GM21367 (cell line): Measurements from ENCODE around the gene COL6A3.

Experiments used
- ATAC-seq: cut with Tn5 transposase; IDR thresholded peaks from one replicate; pipeline ENCODE4 v1.9.1; 2021; ENCODE audit not compliant: unreplicated experiment

COL6A3 gene, protein sequence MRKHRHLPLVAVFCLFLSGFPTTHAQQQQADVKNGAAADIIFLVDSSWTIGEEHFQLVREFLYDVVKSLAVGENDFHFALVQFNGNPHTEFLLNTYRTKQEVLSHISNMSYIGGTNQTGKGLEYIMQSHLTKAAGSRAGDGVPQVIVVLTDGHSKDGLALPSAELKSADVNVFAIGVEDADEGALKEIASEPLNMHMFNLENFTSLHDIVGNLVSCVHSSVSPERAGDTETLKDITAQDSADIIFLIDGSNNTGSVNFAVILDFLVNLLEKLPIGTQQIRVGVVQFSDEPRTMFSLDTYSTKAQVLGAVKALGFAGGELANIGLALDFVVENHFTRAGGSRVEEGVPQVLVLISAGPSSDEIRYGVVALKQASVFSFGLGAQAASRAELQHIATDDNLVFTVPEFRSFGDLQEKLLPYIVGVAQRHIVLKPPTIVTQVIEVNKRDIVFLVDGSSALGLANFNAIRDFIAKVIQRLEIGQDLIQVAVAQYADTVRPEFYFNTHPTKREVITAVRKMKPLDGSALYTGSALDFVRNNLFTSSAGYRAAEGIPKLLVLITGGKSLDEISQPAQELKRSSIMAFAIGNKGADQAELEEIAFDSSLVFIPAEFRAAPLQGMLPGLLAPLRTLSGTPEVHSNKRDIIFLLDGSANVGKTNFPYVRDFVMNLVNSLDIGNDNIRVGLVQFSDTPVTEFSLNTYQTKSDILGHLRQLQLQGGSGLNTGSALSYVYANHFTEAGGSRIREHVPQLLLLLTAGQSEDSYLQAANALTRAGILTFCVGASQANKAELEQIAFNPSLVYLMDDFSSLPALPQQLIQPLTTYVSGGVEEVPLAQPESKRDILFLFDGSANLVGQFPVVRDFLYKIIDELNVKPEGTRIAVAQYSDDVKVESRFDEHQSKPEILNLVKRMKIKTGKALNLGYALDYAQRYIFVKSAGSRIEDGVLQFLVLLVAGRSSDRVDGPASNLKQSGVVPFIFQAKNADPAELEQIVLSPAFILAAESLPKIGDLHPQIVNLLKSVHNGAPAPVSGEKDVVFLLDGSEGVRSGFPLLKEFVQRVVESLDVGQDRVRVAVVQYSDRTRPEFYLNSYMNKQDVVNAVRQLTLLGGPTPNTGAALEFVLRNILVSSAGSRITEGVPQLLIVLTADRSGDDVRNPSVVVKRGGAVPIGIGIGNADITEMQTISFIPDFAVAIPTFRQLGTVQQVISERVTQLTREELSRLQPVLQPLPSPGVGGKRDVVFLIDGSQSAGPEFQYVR (N-terminal part only)

GRCh38 chr2:237413777-237414661 lies at the start of gene COL6A3:
TSS of gene COL6A3 (minus strand) at chr2:237414164. CDS start at chr2:237396817, 17,347 bp downstream.
- ATAC-seq: no peak

DNA sequence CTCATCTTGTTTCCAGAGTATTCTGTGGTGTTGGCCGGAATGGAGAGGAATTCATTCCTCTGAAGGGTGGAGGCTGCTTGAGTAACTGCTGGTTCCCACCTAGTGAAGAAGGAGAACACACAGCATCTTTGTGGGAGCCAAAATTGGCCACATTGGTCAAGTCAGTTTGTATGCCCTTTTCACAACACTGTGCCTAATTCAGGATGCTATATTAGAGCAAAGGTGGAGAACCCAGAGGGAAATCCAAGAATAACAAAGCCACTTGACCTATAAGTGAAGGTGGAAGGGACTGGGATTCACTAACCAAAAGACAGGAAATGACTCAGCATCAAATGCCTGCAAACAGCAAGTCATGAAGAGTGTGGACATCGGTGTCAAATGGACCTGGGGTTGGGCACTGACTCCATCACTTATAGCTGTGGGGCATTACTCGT lies 45.8 kb upstream of the COL6A3 start:
- no peak for ATAC-seq

- no peak for ATAC-seq
Observed at GRCh38 chr2:237459226-237459625, 45.3 kb upstream of the COL6A3 start.

DNA sequence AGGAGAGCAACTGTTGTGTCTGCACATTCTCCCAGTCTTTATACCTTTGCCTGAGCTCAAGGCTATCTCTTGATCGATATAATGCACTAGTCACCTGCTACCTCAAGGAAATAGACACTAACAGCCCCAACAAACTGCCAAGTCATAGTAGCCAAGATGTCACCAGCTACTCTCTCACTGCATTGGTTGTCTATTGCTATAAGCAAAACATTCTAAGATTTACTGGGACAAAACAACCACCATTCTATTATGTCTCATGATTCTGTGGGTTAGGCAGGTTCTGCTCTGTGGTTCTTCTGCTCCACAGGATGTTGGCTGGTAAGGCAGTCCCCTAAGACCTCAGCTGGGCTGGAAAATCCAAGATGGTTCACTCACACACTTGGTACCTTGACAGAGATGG lies 44.6 kb upstream of the COL6A3 start:
- ATAC-seq: no peak

DNA sequence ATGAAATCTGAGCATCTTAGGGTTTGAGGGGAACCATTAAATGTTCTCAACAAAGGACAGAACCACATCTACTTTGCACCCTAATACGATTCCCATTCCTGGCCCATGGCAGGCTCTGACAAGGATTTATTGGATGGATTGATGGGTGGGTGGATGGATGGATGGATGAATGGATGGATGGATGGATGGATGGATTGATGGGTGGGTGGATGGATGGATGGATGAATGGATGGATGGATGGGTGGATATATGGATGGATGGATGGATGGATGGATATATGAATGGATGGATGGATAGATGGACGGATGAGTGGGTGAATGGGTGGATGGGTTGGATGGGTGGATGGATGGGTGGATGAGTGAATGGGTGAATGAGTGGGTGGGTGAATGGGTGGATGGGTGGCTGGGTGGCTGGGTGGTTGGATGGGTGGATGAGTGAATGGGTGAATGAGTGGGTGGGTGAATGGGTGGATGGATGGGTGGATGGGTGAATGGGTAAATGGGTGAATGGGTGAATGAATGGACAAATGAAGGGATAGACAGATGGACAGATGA lies 43.5 kb upstream of the COL6A3 start:
- ATAC-seq: no peak

DNA sequence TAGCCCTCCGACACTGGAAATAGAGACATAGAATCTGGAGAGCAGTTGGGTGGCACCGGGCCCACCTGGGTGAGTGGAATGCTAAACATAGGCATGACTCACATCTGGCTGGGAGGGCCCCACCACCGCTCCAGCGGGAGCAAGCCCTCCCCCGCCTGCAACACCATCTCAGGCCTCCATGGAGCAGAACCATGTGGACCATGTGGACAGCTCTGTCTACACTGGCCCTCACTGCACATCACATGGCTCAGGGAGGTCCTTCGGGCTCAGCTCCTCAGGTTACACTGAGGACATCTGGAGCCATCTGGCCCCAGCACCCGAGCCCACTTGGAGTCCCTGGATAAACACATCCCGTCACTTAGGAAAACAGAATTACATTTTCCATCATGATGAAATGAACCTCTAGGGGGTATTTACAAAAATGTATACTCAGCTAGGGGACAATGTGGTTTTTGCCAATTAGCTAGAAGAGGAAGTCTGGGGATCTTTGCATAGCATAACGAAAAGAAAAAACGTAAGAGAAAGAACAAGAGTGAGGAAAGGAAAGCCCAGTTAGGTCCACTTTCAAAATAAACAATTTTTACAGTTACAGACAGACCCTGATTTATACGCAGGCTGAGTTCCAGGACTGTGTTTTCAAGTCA lies 42.4 kb upstream of the COL6A3 start:
- no peak for ATAC-seq

DNA sequence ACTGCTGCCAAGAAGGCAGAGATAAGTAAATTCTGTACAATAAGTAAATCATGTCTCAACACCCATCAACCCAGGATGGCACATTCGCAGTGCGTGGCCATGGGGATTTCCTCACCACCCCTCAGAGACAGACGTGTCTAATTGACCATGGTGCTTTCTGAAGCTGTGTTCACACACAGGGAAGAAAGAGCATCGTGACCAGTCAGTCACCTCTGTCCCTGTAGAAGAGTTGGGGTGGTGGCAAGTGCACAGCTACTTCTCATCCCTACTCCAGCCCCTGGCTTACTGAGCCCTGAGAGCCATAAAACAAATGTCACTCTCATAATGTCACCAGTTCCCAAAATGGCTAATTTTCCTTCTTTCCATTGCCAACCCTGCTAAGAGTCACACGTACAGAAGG lies 41.8 kb upstream of the COL6A3 start:
- ATAC-seq: no peak

- no peak for ATAC-seq
Observed at GRCh38 chr2:237453671-237454070, 39.7 kb upstream of the COL6A3 start.

DNA sequence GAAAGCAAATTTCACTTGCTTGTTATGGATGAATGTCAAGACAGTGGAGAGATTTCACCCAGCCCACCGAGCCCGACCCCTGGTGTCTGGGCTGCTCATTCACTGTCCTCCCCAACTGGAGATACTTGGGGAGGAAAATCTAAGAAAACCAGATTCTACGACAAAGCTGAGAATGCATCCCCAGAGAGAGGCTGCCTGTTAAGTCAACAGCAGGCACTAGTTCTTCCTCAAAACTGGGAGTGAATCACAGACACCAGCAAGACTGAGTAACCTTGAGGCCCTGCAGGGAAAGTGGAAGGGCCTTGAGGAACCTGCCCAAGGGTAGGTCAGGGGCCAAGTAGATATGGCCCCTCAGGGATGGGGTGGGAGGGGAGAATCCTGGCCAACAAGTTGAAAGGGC lies 38.9 kb upstream of the COL6A3 start:
- ATAC-seq: no peak

- ATAC-seq: no peak
Observed at GRCh38 chr2:237451643-237452469, 37.9 kb upstream of the COL6A3 start.

GRCh38 chr2:237450583-237450982 lies 36.6 kb upstream of the COL6A3 start:
- ATAC-seq: no peak

DNA sequence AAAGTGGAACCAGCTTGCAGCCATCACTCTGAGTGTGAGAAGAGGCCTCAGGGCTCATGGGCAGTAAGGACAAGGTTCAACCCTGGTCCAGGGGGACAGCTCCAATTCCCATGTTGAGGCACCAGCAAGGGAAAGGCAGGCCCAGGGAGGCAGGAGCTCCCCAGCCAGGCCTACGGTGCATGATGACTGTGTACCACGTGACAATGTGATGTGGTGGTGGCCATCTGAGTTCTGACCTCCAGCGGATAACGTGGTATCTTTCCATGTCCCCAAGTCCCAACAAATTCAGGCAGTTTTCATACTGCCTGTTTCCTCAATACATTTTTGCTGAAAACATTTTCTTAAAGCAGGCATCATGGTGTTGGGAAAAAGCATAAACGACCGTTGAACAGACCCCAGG lies 36.1 kb upstream of the COL6A3 start:
- ATAC-seq: no peak

- ATAC-seq: no peak
Observed at GRCh38 chr2:237449193-237449881, 35.4 kb upstream of the COL6A3 start.

DNA sequence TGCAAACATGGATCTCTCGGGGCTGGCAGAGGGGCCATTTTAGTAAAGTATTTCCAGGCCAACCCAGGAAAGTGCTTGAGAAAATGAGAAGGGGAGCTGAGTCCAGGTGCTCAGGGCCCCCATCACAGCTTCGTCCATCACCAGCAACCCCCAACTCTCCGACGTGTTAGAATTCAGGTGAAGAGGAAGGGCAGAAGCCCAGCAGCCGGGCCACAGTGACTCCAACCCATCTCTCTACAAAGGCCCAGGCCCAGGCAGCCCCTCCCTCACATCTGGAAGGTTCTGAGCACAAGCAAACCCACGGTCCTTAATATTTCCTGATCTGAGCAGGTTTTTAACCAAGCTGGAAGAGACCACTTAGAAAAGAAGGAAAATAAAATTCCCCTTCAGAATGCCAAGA lies 34.7 kb upstream of the COL6A3 start:
- ATAC-seq: no peak

- ATAC-seq: no peak
Observed at GRCh38 chr2:237448171-237448570, 34.2 kb upstream of the COL6A3 start.

- no peak for ATAC-seq
Observed at GRCh38 chr2:237447496-237447895, 33.5 kb upstream of the COL6A3 start.

GRCh38 chr2:237446338-237446665 lies 32.3 kb upstream of the COL6A3 start:
- no peak for ATAC-seq
